Measurements from ENCODE around the gene SYNE1. TPM values are rescaled to one million over a fixed set of nuclear protein-coding genes. Genes with fewer than 3 reads are reported as not detected.

Gene SYNE1
- total RNA-seq, 1 donor from 2014 or later: 43.8 TPM

DNA sequence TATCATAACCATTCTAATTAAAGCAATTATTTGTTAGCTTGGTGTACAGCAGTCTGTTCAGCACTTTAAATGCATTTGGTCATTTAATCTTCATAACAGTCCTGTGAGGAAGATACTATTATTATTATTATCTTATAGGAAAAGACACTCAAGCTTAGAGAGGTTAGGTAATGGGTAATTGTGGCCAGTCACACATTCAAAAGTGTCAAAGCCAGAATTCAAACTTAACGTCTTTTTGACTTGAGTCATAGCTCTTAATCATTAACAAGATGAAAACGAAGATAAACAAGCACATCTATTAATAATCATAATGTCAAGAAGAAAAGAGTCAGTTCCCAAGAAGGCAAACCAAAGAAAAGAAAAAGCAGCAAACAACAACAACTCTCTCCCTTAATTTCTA is 251.0 kb downstream of the SYNE1 start:
- no peaks in the 10 kb centered on the region for H3K27me3 Mint-ChIP-seq
- H3K27ac Mint-ChIP-seq: no peak overlapping the region

DNA sequence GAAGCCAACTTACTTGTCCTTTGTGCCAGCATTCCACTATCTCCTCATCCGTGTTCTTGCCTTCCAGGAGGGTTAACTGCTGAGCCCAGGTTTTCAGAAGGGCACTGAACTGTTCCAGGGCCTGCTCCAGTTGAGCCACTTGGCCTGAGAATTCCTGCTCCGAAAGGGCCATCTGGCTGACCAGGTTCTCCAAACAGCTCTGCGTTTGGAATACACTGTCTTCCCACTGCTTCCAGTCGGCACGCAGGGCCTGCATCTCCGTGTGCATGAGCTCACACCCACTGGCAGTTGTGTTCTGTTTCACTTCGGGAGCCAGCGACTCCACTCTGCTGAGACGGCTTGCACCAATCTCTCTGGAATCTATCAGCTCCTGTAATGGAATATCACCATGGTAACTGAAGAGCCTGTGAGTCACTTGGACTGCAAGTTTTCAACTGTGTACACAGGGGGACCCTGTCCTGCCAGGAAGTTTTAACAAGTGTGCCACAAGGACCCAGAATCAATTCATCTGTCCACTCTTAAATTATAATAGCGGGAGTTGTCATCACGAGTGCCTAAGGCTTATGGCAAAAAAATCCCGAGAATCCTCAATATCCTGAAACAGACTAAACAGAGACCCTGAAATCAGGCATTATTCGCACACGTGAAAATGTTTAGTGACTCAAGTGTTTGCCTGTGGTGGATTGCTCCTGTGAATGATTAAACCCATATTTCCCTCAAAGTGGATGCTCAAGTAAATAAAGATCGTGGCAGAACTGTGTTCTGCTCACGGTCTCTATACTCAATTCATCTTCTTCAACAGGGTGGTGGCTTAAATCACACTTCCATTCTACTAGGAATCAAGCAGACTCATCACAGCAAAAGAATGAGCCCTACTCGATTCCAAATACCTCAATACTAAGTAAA is 255.9 kb downstream of the SYNE1 start:
- TF ChIP-seq, protein P1, sequence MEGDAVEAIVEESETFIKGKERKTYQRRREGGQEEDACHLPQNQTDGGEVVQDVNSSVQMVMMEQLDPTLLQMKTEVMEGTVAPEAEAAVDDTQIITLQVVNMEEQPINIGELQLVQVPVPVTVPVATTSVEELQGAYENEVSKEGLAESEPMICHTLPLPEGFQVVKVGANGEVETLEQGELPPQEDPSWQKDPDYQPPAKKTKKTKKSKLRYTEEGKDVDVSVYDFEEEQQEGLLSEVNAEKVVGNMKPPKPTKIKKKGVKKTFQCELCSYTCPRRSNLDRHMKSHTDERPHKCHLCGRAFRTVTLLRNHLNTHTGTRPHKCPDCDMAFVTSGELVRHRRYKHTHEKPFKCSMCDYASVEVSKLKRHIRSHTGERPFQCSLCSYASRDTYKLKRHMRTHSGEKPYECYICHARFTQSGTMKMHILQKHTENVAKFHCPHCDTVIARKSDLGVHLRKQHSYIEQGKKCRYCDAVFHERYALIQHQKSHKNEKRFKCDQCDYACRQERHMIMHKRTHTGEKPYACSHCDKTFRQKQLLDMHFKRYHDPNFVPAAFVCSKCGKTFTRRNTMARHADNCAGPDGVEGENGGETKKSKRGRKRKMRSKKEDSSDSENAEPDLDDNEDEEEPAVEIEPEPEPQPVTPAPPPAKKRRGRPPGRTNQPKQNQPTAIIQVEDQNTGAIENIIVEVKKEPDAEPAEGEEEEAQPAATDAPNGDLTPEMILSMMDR (IDR thresholded peaks at IDR 0.05; ENCODE audit: unreplicated experiment): no peak
- DNase-seq (ENCODE audit: low spot score, unreplicated experiment): peak; percentile 30
- peaks cover 37% of the 10 kb centered on the region for H3K4me1 Mint-ChIP-seq (ENCODE audit: low read depth)
- peak overlapping the region; percentile 99 for H3K27ac Mint-ChIP-seq
- no peaks in the 10 kb centered on the region for H3K9me3 Mint-ChIP-seq (ENCODE audit: low read depth)
- H3K4me3 Mint-ChIP-seq (ENCODE audit: low read depth): peak overlapping the region; percentile 82
- peaks cover under 1% of the 10 kb centered on the region for H3K36me3 Mint-ChIP-seq (ENCODE audit: insufficient read depth)
- H3K27me3 Mint-ChIP-seq: no peaks in the 10 kb centered on the region

More for the DNA sequence above, 251.0 kb downstream of the SYNE1 start:
- Mint-ChIP-seq H3K36me3 (ENCODE audit: insufficient read depth) (no peaks in the 10 kb centered on the region), H3K4me3 (ENCODE audit: low read depth) (no peak overlapping the region), H3K9me3 (ENCODE audit: low read depth) (no peaks in the 10 kb centered on the region), H3K4me1 (ENCODE audit: low read depth) (peaks cover 14% of the 10 kb centered on the region)
- TF ChIP-seq, protein P1 (IDR thresholded peaks at IDR 0.05; ENCODE audit: unreplicated experiment): no peak
- no peak for DNase-seq (ENCODE audit: low spot score, unreplicated experiment)

DNA sequence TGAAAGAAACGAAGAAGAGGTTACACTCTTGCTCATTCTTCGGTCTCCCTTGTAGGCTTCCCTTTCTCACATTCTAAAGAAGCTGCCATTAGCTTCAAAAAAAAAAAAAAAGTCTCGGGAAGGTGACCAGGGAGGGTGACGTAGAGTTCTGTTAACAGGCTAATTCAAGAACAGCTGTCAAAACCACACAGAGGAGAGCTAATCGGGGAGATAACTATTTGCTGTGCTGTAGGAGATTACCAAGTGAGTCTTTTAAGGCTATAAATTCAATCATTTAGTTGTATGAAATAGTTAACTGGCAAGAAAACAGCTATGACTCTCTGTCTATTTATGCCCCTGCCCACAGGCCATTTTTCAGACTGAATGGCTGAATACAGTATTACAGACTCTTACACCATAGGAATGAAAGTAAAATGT is 256.8 kb downstream of the SYNE1 start:
- peaks cover 6% of the 10 kb centered on the region for H3K36me3 Mint-ChIP-seq (ENCODE audit: insufficient read depth)
- H3K4me1 Mint-ChIP-seq (ENCODE audit: low read depth): peaks cover 37% of the 10 kb centered on the region
- TF ChIP-seq, protein P1 (IDR thresholded peaks at IDR 0.05; ENCODE audit: unreplicated experiment): no peak
- no peak for DNase-seq (ENCODE audit: low spot score, unreplicated experiment)
- H3K9me3 Mint-ChIP-seq (ENCODE audit: low read depth): no peaks in the 10 kb centered on the region
- H3K27me3 Mint-ChIP-seq: no peaks in the 10 kb centered on the region
- peak overlapping the region; percentile 82 for H3K4me3 Mint-ChIP-seq (ENCODE audit: low read depth)
- peak overlapping the region; percentile 99 for H3K27ac Mint-ChIP-seq

DNA sequence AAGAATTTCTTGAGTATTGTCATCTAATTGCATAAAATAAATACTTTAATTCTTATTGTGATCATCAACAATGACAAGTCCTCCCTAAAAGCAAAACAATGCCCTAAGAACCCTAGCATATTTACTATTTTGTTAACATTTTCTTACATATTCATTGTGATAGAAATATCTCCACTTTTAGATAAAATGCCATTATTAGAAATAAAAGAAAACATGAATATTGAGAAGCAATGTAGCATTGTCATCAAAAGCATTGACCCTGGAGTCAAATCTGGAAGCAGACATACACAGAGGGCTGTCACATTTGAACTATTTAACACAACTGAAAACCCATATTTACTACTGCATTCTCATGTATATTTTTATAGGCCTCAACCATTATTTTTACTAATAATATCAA is 257.7 kb downstream of the SYNE1 start:
- peaks cover 6% of the 10 kb centered on the region for H3K36me3 Mint-ChIP-seq (ENCODE audit: insufficient read depth)
- no peaks in the 10 kb centered on the region for H3K27me3 Mint-ChIP-seq
- no peaks in the 10 kb centered on the region for H3K9me3 Mint-ChIP-seq (ENCODE audit: low read depth)
- H3K4me3 Mint-ChIP-seq (ENCODE audit: low read depth): peak overlapping the region; percentile 82
- H3K4me1 Mint-ChIP-seq (ENCODE audit: low read depth): peaks cover 37% of the 10 kb centered on the region
- peak overlapping the region; percentile 99 for H3K27ac Mint-ChIP-seq
- no peak for DNase-seq (ENCODE audit: low spot score, unreplicated experiment)
- TF ChIP-seq, protein P1 (IDR thresholded peaks at IDR 0.05; ENCODE audit: unreplicated experiment): no peak

DNA sequence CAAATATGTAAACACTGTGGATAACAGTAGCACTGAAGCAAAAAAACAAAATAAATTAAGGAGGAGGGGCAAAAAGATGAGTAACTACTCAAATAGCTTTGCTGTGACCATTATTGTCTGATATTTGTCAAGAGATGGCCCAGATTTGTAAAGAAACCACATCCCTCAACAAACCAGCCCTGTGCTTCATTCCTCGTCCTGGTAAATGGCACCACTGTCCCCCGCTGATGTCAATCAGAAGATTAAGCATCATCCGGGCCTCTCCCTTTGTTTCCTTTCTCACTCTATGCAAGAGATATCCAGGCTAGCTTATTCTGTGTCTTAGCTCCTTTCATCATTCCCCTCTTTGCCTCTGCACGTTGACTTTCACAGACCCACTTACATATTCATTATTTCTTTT is 259.0 kb downstream of the SYNE1 start:
- Mint-ChIP-seq H3K4me1 (ENCODE audit: low read depth) (peaks cover 33% of the 10 kb centered on the region), H3K27ac (peak overlapping the region; percentile 0), H3K27me3 (no peaks in the 10 kb centered on the region), H3K9me3 (ENCODE audit: low read depth) (no peaks in the 10 kb centered on the region), H3K36me3 (ENCODE audit: insufficient read depth) (peaks cover 8% of the 10 kb centered on the region), H3K4me3 (ENCODE audit: low read depth) (no peak overlapping the region)
- TF ChIP-seq, protein P1 (IDR thresholded peaks at IDR 0.05; ENCODE audit: unreplicated experiment): no peak
- no peak for DNase-seq (ENCODE audit: low spot score, unreplicated experiment)
